Measurements from ENCODE around the gene TXNRD1.
"Not testable (repeated sequence)": the region's sequence is repeated elsewhere in the genome, so short reads cannot be mapped to it uniquely, and the experiment has no call there.

GRCh38 chr12:104218506-104218905 is 2.9 kb downstream of the TXNRD1 start:
- not testable (repeated sequence) for TF ChIP-seq CTCF (IDR thresholded peaks at IDR 0.05 in 8 of 11, conservative IDR thresholded peaks at IDR 0.05 in 3 of 11); POLR2A (IDR thresholded peaks at IDR 0.05); POLR2AphosphoS5 (IDR thresholded peaks at IDR 0.05)

Data from spleen (tissue), 7 donors.